ENCODE measurements around the gene RAB44.
A peak's percentile ranks its signal among the peaks of the same experiment; 100 is the strongest.

RAB44 gene

DNA sequence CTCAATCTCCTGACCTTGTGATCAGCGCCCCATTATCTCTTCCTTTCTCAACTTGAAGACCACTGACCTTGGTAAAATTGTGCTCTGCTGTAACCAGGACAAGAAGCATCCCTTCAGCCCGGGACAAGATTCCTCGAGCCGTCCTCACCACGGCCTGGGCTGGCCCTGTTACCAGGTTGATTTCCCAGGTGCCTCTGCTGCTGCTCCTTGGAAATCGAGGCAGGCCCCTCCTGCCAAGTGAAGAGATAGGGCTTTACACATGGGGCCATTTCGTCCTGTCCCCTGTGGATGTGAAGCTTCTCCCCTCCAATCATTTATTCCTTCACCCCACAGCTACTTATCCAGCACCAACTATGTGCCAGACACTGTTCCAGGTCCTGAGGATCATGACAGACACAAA lies 21.5 kb downstream of the RAB44 start:
- H3K27me3 ChIP-seq (ENCODE audit: control insufficient read depth, low read length) = no peaks in the 10 kb centered on the region
- no peaks in the 10 kb centered on the region for H3K9me2 ChIP-seq (replicated peaks; ENCODE audit: control insufficient read depth, low read length)
- H3K79me2 ChIP-seq (ENCODE audit: control insufficient read depth, low read length) = no peaks in the 10 kb centered on the region
- no peaks in the 10 kb centered on the region for H3K9me3 ChIP-seq (ENCODE audit: control insufficient read depth, insufficient read depth, low read length)
- H3K36me3 ChIP-seq (ENCODE audit: control insufficient read depth, low read length) = no peaks in the 10 kb centered on the region
- H3F3A ChIP-seq (ENCODE audit: control insufficient read depth, insufficient read depth) = no peaks in the 10 kb centered on the region
- H3K4me2 ChIP-seq (ENCODE audit: low read length) = peak overlapping the region; percentile 36
- TF ChIP-seq EZH2phosphoT487 (IDR thresholded peaks at IDR 0.05; ENCODE audit: borderline replicate concordance, low read length) = no peak
- TF ChIP-seq, protein P1, sequence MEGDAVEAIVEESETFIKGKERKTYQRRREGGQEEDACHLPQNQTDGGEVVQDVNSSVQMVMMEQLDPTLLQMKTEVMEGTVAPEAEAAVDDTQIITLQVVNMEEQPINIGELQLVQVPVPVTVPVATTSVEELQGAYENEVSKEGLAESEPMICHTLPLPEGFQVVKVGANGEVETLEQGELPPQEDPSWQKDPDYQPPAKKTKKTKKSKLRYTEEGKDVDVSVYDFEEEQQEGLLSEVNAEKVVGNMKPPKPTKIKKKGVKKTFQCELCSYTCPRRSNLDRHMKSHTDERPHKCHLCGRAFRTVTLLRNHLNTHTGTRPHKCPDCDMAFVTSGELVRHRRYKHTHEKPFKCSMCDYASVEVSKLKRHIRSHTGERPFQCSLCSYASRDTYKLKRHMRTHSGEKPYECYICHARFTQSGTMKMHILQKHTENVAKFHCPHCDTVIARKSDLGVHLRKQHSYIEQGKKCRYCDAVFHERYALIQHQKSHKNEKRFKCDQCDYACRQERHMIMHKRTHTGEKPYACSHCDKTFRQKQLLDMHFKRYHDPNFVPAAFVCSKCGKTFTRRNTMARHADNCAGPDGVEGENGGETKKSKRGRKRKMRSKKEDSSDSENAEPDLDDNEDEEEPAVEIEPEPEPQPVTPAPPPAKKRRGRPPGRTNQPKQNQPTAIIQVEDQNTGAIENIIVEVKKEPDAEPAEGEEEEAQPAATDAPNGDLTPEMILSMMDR (IDR thresholded peaks at IDR 0.05; ENCODE audit: low read depth, low read length, poor library complexity, severe bottlenecking) = no peak
- H3K4me1 ChIP-seq (ENCODE audit: control insufficient read depth, low read length) = peaks cover 19% of the 10 kb centered on the region
- no peak overlapping the region for H3K4me3 ChIP-seq (ENCODE audit: low read length)
- H4K20me1 ChIP-seq (ENCODE audit: control insufficient read depth, insufficient read depth, low read depth, low read length) = no peaks in the 10 kb centered on the region
- no peak overlapping the region for H3K27ac ChIP-seq (ENCODE audit: low read depth, low read length)

DNA sequence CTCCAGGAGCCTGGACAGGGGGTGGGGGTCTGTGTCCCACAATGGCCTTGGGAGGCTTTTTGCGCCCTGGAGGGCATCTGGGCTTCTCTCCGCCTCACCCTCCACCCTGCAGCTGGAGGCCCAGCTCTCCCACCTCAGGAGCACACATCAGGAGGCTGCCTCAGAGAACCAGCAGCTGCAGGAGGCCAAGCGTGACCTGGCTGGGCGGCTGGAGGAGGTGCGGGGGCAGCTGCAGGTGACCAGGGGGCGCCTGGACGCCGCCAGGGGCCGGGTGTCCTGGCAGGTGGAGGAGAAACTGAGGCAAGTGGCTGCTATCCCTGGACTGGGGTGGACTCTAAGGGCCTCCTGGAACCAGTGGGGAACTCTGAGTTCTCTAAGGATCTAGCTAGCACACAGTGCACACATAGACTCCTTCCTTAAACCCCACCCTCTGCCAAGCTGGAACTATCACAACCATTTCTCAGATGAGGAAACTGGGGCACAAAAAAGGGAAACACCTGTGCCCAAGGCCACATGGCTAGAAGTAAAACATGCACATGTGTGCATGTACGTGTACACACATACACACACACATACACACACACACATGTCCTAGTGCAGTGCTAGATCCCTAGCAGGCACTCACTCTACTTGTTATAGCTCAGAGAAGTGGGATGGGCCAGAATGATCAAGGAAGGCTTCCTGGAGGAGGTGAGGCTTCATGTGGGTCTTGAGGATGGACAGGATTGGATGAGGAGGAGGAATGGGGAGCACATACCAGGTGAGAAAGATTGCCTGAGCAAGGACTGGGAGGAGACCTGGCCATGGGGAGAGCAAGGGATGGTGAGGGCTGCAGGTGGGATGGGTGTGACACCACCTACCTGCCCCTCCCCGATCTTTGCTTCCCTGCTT lies 22.9 kb downstream of the RAB44 start:
- no peaks in the 10 kb centered on the region for H4K20me1 ChIP-seq (ENCODE audit: control insufficient read depth, insufficient read depth, low read depth, low read length)
- no peaks in the 10 kb centered on the region for H3K36me3 ChIP-seq (ENCODE audit: control insufficient read depth, low read length)
- no peak overlapping the region for H3K27ac ChIP-seq (ENCODE audit: low read depth, low read length)
- no peaks in the 10 kb centered on the region for H3K27me3 ChIP-seq (ENCODE audit: control insufficient read depth, low read length)
- peaks cover 24% of the 10 kb centered on the region for H3K4me1 ChIP-seq (ENCODE audit: control insufficient read depth, low read length)
- no peaks in the 10 kb centered on the region for H3K9me2 ChIP-seq (replicated peaks; ENCODE audit: control insufficient read depth, low read length)
- H3F3A ChIP-seq (ENCODE audit: control insufficient read depth, insufficient read depth) = no peaks in the 10 kb centered on the region
- TF ChIP-seq EZH2phosphoT487 (IDR thresholded peaks at IDR 0.05; ENCODE audit: borderline replicate concordance, low read length) = no peak
- TF ChIP-seq, protein P1 (IDR thresholded peaks at IDR 0.05; ENCODE audit: low read depth, low read length, poor library complexity, severe bottlenecking) = no peak
- H3K4me2 ChIP-seq (ENCODE audit: low read length) = peak overlapping the region; percentile 36
- no peaks in the 10 kb centered on the region for H3K9me3 ChIP-seq (ENCODE audit: control insufficient read depth, insufficient read depth, low read length)
- H3K79me2 ChIP-seq (ENCODE audit: control insufficient read depth, low read length) = no peaks in the 10 kb centered on the region
- no peak overlapping the region for H3K4me3 ChIP-seq (ENCODE audit: low read length)

DNA sequence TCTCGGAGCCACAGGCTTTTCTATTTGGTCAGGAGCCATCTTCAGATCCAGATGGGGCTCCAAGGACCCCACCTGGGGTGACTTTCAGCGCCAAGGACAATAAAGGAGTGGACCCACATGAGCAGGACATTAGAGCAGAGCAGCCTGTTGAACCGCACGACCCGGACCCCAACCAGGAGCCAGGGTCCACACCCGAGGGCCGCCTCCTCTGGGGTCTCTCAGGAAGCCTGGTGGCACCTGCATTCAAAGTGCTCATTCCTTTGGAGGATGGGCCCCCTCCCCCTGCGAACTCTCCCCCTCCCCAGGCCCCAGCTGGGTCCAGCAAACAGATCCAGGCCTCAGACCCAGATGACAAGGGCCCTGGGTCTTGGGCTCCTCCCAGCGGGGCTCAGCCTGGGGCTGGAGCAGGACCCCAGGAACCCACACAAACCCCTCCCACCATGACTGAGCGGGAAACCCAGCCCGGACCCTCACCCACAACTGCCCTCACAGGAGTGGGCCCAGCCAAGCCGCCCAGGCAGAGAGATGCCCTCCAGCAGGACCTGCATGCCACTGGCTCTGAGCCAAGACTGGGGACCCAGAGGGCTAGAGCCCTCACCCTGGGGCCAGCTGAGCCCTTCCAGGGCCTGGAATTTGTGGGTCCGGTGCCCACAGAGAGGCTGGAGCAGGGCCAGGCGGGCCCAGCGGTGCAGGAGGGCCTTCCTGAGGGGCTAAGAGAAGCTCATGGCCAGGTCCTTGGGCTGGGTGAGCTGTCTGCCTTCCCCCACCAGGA lies 23.9 kb downstream of the RAB44 start:
- TF ChIP-seq EZH2phosphoT487 (IDR thresholded peaks at IDR 0.05; ENCODE audit: borderline replicate concordance, low read length) = no peak
- TF ChIP-seq, protein P1 (IDR thresholded peaks at IDR 0.05; ENCODE audit: low read depth, low read length, poor library complexity, severe bottlenecking) = no peak
- Histone ChIP-seq H3K9me2 (replicated peaks; ENCODE audit: control insufficient read depth, low read length) (no peaks in the 10 kb centered on the region), H3K4me1 (ENCODE audit: control insufficient read depth, low read length) (peaks cover 27% of the 10 kb centered on the region), H3K9me3 (ENCODE audit: control insufficient read depth, insufficient read depth, low read length) (no peaks in the 10 kb centered on the region), H3K4me2 (ENCODE audit: low read length) (no peak overlapping the region), H3K79me2 (ENCODE audit: control insufficient read depth, low read length) (no peaks in the 10 kb centered on the region), H3K27ac (ENCODE audit: low read depth, low read length) (no peak overlapping the region), H4K20me1 (ENCODE audit: control insufficient read depth, insufficient read depth, low read depth, low read length) (no peaks in the 10 kb centered on the region), H3K4me3 (ENCODE audit: low read length) (no peak overlapping the region), H3K36me3 (ENCODE audit: control insufficient read depth, low read length) (no peaks in the 10 kb centered on the region), H3F3A (ENCODE audit: control insufficient read depth, insufficient read depth) (no peaks in the 10 kb centered on the region), H3K27me3 (ENCODE audit: control insufficient read depth, low read length) (no peaks in the 10 kb centered on the region)
